GM13976 (cell line): ENCODE data around the gene CYP11A1.

Experiments used
- DNase-seq: peaks from one replicate; pipeline ENCODE4 v3.0.0; 2012; ENCODE audit warnings: low spot score
- in situ Hi-C: fragments of 300-500 bp; cut with MboI; formaldehyde crosslinking; loops from one replicate; pipeline ENCODE4 v1.12.0; 2022; ENCODE audit warnings: low sequenced_read_pairs, mixed read lengths, inconsistent platforms; ENCODE audit not compliant: unreplicated experiment
- TF ChIP-seq, protein P1 (sequence below): IDR thresholded peaks from 2 replicates; pipeline ENCODE4 v1.5.1; 2012; ENCODE audit warnings: borderline replicate concordance, mild to moderate bottlenecking; ENCODE audit not compliant: insufficient read depth; ENCODE audit errors: extremely low read depth, missing control alignments, control extremely low read depth

The CYP11A1 gene

GRCh38 chr15:74317820-74318375, 49.5 kb downstream of the CYP11A1 start:
- TF ChIP-seq, protein P1, sequence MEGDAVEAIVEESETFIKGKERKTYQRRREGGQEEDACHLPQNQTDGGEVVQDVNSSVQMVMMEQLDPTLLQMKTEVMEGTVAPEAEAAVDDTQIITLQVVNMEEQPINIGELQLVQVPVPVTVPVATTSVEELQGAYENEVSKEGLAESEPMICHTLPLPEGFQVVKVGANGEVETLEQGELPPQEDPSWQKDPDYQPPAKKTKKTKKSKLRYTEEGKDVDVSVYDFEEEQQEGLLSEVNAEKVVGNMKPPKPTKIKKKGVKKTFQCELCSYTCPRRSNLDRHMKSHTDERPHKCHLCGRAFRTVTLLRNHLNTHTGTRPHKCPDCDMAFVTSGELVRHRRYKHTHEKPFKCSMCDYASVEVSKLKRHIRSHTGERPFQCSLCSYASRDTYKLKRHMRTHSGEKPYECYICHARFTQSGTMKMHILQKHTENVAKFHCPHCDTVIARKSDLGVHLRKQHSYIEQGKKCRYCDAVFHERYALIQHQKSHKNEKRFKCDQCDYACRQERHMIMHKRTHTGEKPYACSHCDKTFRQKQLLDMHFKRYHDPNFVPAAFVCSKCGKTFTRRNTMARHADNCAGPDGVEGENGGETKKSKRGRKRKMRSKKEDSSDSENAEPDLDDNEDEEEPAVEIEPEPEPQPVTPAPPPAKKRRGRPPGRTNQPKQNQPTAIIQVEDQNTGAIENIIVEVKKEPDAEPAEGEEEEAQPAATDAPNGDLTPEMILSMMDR: no peak
- no peak for DNase-seq
- in situ Hi-C loops: no loop called here

GRCh38 chr15:74316141-74316540, 51.3 kb downstream of the CYP11A1 start:
- in situ Hi-C loops: no loop called here
- TF ChIP-seq, protein P1: no peak
- DNase-seq: no peak

DNA sequence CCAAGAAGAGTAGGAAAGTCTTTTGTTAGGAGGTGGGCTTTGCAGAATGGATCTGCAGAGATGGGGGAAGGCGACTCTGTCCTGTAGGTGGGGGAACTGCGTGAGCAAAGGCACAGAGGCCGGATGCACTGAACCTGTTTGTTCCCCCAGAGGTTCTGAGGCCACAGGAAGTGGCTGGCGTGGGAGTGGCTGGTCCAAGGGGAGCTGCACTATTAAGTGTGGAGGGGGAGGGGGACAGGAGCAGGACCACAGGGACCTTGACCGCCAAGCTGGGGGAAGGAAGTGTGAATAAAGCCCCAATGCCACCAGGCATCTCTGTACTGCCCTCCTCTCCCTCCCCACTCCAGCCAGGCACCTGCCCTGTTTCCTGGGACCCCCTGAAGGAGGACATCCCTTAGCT, 51.8 kb downstream of the CYP11A1 start:
- TF ChIP-seq, protein P1: no peak
- in situ Hi-C loops: no loop called here
- DNase-seq: peak; percentile 76

DNA sequence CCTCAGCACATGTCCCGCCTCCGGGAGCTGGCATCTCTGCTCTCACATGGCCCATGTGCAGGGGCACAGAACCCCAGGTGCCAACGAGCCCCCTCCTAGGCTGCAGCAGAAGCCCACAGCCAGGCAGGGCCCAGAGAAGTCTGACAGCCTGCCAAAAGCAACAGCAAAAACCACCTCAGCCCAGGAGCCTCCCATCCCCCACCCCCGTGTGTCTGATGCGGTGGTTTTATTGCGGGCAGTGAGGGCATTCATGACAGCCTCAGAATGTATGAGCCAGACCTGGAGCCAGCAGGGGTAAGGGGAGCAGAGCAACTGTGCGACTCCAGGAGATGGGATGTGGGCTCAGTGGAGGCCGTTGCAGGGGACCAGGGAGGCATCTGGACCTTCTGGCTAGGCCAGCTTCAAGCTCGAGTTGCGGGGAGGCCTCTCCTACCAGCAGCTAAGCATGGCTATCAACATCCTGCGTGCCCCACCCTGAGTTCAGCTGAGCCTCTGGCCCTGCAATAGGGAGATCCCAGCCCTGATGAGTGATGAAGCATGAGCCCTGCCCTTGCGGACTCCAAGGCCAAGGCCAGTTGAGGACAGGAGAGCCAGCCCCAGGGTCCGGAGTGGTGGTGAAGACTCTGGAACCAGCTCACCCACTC, 52.5 kb downstream of the CYP11A1 start:
- no peak for DNase-seq
- in situ Hi-C loops: no loop called here
- TF ChIP-seq, protein P1: no peak

DNA sequence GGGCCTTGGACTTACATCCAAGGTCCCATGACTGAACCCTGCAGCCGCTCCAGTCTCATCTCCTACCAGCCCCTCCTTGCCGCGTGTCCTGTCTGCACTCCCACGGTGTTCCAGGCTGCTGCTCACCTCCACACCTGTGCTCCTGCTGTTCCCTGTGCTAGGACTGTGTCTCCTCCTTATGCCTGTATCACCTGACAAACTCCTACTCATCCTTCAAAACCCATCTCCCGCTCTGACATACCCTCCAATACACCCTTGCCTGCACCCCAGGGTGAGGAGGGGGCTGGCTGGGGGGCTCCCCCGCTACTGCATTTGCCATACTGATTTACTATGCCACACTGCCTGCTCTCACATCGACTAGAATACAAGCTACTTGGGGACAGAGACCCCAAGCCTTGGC, 53.6 kb downstream of the CYP11A1 start:
- DNase-seq: no peak
- TF ChIP-seq, protein P1: no peak
- in situ Hi-C loops: no loop called here

- TF ChIP-seq, protein P1: no peak
- in situ Hi-C loops: no loop called here
- DNase-seq: no peak
Observed at GRCh38 chr15:74312445-74313007, 54.9 kb downstream of the CYP11A1 start.
